ENCODE data around the gene GKN2. TPM values are rescaled to one million over a fixed set of nuclear protein-coding genes. Genes with fewer than 3 reads are reported as not detected.
A peak's percentile ranks its signal among the peaks of the same experiment; 100 is the strongest.
"Not testable (repeated sequence)": the region's sequence is repeated elsewhere in the genome, so short reads cannot be mapped to it uniquely, and the experiment has no call there.

The GKN2 gene
- polyA plus RNA-seq, 3 donors: not detected

- DNase-seq: no peak
Observed at GRCh38 chr2:68920481-68921170, 32.1 kb downstream of the GKN2 start.

- DNase-seq: no peak
Observed at GRCh38 chr2:68918497-68918896, 34.2 kb downstream of the GKN2 start.

GRCh38 chr2:68917034-68917718 is 35.5 kb downstream of the GKN2 start:
- DNase-seq: no peak

GRCh38 chr2:68916226-68916625 is 36.5 kb downstream of the GKN2 start:
- DNase-seq: no peak

- DNase-seq: no peak
Observed at GRCh38 chr2:68915393-68915792, 37.3 kb downstream of the GKN2 start.

- DNase-seq: no peak
Observed at GRCh38 chr2:68913359-68913758, 39.3 kb downstream of the GKN2 start.

- DNase-seq: no peak
Observed at GRCh38 chr2:68912732-68913131, 40.0 kb downstream of the GKN2 start.

- DNase-seq: no peak
Observed at GRCh38 chr2:68912111-68912510, 40.6 kb downstream of the GKN2 start.

GRCh38 chr2:68911709-68912108 is 41.0 kb downstream of the GKN2 start:
- no peak for DNase-seq

GRCh38 chr2:68911246-68911645 is 41.4 kb downstream of the GKN2 start:
- no peak for DNase-seq

- DNase-seq: peak; percentile 64
Observed at GRCh38 chr2:68909793-68910674, 42.7 kb downstream of the GKN2 start.

- no peak for DNase-seq
Observed at GRCh38 chr2:68908392-68908970, 44.2 kb downstream of the GKN2 start.

- no peak for DNase-seq
Observed at GRCh38 chr2:68907920-68908253, 44.8 kb downstream of the GKN2 start.

GRCh38 chr2:68907232-68907919 is 45.3 kb downstream of the GKN2 start:
- no peak for DNase-seq

- no peak for DNase-seq
Observed at GRCh38 chr2:68906716-68907115, 46.0 kb downstream of the GKN2 start.

- DNase-seq: no peak
Observed at GRCh38 chr2:68905116-68905515, 47.6 kb downstream of the GKN2 start.

- DNase-seq: no peak
Observed at GRCh38 chr2:68901561-68901960, 51.1 kb downstream of the GKN2 start.

- DNase-seq: no peak
Observed at GRCh38 chr2:68901199-68901514, 51.5 kb downstream of the GKN2 start.

GRCh38 chr2:68900496-68901198 is 52.0 kb downstream of the GKN2 start:
- DNase-seq: no peak

- DNase-seq: not testable (repeated sequence)
Observed at GRCh38 chr2:68895981-68896380, 56.7 kb downstream of the GKN2 start.
